WTC11 (cell line): ENCODE data around the gene ZNF574.

ENCODE experiments used
- ETV6 ChIP-seq: sonication (generic); formaldehyde crosslinking; IDR thresholded peaks from 2 replicates; pipeline ENCODE4 v1.8.1; 2022; ENCODE audit warnings: mild to moderate bottlenecking, missing genetic modification reagents
- NFE2L1 ChIP-seq: sonication (generic); formaldehyde crosslinking; IDR thresholded peaks from 2 replicates; pipeline ENCODE4 v1.8.1; 2023; ENCODE audit warnings: missing genetic modification reagents
- NR1H2 ChIP-seq: sonication (generic); formaldehyde crosslinking; IDR thresholded peaks from 2 replicates; pipeline ENCODE4 v1.9.0; 2021; ENCODE audit warnings: mild to moderate bottlenecking, moderate library complexity, missing genetic modification reagents
- SP1 ChIP-seq: sonication (generic); formaldehyde crosslinking; conservative IDR thresholded peaks from 2 replicates; pipeline ENCODE4 v1.8.1; 2022; ENCODE audit warnings: missing genetic modification reagents
- TEAD1 ChIP-seq: sonication (generic); formaldehyde crosslinking; IDR thresholded peaks from 2 replicates; pipeline ENCODE4 v1.8.0; 2022; ENCODE audit warnings: mild to moderate bottlenecking, missing genetic modification reagents
- TF ChIP-seq, protein P1 (sequence below): fragments of 200-600 bp; IDR thresholded peaks from 2 replicates; pipeline ENCODE4 v1.8.0; 2022; ENCODE audit warnings: antibody characterized with exemption
- TF ChIP-seq, protein P2 (sequence below): sonication (generic); formaldehyde crosslinking; IDR thresholded peaks from 2 replicates; pipeline ENCODE4 v1.8.0; 2022; ENCODE audit warnings: mild to moderate bottlenecking, missing genetic modification reagents
- TF ChIP-seq, protein P3 (sequence below): sonication (generic); formaldehyde crosslinking; IDR thresholded peaks from 2 replicates; pipeline ENCODE4 v1.8.1; 2022; ENCODE audit warnings: low read depth, missing genetic modification reagents, borderline replicate concordance

GRCh38 chr19:42064432-42064831, 11.5 kb upstream of the ZNF574 start:
- TF ChIP-seq NFE2L1 (CRISPR knock-in tag) (no peak), ETV6 (CRISPR knock-in tag) (no peak), NR1H2 (CRISPR knock-in tag) (no peak), SP1 (CRISPR knock-in tag) (no peak), TEAD1 (CRISPR knock-in tag) (no peak)
- TF ChIP-seq, protein P1, sequence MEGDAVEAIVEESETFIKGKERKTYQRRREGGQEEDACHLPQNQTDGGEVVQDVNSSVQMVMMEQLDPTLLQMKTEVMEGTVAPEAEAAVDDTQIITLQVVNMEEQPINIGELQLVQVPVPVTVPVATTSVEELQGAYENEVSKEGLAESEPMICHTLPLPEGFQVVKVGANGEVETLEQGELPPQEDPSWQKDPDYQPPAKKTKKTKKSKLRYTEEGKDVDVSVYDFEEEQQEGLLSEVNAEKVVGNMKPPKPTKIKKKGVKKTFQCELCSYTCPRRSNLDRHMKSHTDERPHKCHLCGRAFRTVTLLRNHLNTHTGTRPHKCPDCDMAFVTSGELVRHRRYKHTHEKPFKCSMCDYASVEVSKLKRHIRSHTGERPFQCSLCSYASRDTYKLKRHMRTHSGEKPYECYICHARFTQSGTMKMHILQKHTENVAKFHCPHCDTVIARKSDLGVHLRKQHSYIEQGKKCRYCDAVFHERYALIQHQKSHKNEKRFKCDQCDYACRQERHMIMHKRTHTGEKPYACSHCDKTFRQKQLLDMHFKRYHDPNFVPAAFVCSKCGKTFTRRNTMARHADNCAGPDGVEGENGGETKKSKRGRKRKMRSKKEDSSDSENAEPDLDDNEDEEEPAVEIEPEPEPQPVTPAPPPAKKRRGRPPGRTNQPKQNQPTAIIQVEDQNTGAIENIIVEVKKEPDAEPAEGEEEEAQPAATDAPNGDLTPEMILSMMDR, result no peak
- TF ChIP-seq, protein P2, sequence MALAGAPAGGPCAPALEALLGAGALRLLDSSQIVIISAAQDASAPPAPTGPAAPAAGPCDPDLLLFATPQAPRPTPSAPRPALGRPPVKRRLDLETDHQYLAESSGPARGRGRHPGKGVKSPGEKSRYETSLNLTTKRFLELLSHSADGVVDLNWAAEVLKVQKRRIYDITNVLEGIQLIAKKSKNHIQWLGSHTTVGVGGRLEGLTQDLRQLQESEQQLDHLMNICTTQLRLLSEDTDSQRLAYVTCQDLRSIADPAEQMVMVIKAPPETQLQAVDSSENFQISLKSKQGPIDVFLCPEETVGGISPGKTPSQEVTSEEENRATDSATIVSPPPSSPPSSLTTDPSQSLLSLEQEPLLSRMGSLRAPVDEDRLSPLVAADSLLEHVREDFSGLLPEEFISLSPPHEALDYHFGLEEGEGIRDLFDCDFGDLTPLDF (CRISPR knock-in tag), result no peak
- TF ChIP-seq, protein P3, sequence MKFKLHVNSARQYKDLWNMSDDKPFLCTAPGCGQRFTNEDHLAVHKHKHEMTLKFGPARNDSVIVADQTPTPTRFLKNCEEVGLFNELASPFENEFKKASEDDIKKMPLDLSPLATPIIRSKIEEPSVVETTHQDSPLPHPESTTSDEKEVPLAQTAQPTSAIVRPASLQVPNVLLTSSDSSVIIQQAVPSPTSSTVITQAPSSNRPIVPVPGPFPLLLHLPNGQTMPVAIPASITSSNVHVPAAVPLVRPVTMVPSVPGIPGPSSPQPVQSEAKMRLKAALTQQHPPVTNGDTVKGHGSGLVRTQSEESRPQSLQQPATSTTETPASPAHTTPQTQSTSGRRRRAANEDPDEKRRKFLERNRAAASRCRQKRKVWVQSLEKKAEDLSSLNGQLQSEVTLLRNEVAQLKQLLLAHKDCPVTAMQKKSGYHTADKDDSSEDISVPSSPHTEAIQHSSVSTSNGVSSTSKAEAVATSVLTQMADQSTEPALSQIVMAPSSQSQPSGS, result no peak
